Stimulated activated CD8-positive, alpha-beta memory T cell treated with anti-CD3 and anti-CD28 coated beads, Interleukin-4, amount 100 ng/mL, for 4 hours (primary cell): Measurements from ENCODE around the gene AOPEP.

Source experiments
- DNase-seq, 2 donors: peaks; one replicate each; pipeline ENCODE4 v3.0.0-alpha.2; 2020; ENCODE audit warnings: low read depth in 2 of 2, low spot score in 1 of 2

Gene AOPEP

DNA sequence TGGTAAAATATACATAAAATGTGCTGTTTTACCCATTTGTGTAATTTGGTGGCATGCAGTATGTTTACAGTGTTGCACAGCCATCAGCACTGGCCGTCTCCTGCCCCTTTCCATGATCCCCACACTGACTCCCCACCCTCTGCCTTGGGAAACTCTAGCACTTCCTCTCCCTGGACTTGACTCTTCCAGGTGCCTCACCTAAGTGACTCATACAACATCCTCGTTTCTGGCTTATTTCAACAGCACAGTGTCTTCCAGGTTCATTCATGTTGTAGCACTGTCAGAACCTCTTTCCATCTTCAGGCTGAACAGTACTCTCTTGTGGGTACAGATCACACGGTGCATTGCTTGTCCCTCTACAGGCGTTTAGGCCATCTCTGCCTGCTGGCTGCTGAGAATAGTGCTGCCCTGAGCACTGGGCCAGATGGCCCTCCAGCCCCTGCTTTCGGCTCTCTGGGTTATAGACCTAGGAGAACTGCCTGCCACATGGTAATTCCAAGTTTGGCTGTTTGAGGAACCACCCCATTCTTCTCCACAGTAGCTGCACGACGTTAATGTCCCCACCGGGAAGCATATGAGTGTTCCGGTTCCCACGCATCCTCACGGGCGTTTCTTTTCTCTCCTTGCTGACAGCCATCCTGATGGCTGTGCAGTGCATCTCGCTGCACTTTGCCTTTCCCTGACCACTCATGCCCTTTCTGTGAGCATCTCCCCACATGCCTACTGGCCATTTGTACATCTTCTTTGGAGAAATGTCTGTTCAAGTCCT is 379.2 kb downstream of the AOPEP start:
- no peak for DNase-seq

DNA sequence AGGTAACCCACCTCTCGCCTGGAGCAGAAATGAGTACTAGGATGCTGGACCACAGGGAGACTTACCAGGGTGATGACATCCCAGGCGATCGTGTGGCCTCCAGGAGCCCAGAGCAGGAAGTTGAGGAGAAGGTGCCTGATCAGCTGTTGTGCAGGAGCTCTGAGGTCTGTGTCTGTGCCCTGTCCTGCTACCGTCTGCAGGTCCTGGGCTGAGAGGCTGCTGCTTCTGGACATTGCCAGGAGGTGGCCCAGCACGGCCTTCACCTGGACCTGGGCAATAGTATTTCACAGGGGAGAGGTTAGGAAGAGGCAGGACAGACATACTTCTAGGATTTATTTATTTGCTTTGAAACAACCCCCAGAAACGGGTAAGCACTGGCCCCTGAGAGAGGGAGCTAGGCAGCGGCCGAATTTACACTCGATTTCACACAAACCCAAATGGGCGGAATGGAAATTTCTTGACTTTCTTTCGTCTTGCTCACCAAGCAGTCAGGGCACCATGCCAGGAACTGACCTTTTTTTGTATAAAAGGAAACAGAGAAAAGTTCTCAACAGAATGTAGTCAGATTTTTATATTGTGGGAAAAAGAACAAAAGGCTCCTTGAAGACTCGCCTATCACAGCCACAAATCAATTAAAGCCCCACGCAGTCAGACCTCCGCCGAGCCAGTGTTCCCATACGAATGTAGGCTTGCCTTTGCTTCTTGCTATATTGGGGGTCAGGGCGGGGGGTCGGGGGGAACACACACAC is 380.7 kb downstream of the AOPEP start:
- no peak for DNase-seq

DNA sequence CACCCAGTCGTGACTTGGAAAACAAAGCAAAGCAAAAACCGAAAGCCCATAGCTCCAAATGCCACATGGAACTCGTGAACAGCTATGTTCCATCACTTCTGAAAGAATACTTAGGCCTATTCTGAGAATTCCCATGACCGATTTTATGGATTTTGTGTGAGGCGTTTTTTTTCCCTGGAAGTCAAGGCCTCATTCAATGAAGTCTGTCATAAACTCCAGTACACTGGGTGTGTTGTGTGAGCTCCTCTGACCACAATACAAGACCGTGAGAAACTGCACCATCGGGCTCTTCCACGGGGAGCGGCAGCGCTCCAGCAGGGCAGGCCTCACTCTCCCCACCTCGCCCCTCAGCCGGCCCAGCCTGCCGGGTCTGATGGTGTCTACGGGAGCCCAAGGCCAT is 381.5 kb downstream of the AOPEP start:
- no peak for DNase-seq

DNA sequence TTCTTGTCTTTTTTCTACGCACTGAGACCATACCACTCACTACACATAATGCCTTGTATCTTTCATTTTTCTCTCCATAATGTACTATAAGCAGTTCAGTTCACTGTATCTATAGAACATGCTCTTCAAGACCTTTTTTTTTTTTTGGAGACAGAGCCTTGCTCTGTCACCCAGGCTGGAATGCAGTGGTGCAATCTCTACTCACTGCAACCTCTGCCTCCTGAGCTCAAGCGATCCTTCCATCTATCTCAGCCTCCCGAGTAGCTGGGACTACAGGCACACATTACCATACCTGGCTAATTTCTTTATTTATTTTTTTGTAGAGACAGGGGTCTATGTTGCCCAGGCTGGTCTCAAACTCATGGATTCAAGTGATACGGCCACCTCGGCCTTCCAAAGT is 382.3 kb downstream of the AOPEP start:
- DNase-seq: no peak

DNA sequence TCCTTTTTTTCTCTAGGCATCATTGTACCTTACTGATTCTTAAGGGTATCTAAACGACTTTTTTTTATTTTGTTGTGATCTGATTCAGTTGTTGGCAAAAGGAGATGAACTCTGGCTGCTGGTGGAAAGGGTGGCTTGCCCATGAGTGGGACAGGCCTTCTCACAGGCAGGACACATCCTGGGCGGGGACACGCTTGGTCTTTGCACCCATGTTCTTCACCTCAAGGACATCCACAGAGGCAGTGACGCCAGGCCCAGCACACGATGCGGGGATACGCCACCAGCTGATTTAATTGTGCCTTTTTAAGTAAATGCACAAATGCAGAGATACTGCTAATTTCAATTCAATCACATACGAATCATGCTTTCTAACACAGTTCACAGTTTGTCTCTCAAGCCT is 383.0 kb downstream of the AOPEP start:
- DNase-seq: no peak

DNA sequence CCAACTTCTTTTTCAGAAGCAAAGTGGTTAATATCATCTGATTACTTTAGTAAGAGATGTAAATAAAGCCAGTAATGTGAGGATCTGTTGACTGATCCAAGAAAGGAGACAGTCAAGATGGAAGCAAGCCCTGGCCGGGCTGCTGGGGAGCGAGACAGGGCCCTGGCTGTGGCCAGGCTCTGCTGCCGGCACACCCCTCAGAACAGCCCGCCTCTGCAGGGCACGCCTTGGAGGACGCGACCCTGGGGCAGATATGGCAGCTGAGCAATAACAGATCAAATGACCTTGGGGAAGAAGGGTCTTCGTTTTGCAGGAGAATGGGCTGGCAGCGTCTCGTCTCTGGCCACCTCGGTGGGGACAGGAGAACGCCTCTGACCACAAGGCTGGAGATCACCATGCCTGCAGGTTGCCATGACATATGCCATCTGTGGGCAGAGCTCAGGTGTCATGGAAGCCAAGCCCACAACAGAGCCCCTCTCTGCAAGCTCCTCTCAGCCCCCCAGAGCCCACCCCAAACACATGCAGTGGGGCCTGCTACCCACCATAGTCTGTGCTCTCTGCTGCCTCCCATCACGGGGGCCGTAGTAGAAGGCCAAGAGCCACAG is 384.5 kb downstream of the AOPEP start:
- no peak for DNase-seq

DNA sequence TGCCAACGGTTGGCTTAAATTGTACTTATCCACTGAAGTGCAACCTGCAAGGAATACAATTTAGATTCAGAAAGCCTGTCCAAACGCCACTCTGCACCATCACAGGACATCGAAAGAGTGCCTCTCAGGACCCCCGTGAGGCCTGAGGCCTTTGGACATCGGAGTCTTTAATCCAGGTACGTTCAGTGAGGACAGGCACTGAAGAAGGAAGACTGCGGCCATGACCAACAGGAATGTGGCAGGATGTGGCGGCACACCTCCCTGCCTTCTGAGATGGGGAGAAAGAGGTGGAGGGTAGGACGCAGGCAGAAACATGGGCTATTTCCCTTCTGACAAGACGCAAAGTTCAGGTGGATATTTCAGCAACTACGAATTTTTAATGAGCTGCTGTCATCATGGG is 385.2 kb downstream of the AOPEP start:
- DNase-seq: no peak

DNA sequence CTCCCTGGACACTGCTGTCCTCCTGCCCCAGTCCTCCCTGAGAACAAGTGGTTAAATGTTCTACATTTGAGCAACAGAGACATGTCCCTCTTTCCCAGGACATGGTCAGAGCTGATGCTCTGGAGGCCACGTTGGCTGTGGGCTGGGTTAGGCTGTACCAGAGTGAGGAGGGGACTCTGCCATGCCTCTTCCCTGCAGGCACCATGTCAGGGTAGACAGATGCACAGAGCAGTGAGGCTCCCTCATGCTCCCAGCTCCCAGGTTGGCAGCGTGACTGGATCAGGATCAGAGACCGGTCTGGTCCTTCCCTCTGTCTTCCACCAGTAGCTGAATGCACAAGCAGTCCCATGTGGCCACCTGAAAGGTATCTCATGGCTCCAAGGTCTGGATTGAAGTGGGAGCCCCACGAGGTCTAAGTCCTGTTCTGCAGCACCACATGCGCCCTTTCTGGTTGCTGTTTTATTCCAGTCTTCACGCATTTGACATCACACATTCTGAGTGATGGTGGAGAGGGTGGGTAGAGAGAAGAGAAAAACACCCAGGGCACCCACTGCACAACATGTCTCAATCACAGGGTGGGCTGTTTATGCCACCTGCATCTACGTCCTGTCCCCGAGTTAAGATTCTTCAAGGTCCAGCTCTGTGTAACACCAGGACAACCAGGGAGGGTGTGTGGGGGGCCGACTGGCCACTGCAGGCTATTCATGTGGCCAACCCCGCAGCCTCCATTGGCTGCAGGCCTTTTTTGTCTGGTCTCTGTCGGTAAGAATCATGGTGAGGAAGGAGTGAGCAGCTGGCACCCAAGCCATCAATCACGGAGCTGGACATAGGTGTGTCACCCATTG is 386.2 kb downstream of the AOPEP start:
- no peak for DNase-seq

DNA sequence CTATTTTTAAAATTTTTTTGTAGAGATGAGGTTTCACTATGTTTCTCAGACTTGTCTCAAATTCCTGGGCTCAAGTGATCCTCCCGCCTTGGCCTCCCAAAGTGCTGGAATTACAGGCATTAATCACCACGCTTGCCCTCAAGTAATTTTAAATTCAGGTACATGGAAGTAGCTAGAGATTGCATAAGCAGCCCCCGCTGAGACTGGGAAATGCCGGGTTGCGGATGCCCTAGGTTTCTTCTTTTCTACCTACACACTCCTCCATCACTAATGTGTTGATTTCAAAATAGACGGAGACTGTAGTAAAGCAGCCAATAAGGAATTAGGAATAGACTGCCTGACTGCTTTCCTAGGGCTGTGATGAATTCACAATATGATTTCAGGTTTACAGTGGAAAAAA is 388.6 kb downstream of the AOPEP start:
- no peak for DNase-seq

DNA sequence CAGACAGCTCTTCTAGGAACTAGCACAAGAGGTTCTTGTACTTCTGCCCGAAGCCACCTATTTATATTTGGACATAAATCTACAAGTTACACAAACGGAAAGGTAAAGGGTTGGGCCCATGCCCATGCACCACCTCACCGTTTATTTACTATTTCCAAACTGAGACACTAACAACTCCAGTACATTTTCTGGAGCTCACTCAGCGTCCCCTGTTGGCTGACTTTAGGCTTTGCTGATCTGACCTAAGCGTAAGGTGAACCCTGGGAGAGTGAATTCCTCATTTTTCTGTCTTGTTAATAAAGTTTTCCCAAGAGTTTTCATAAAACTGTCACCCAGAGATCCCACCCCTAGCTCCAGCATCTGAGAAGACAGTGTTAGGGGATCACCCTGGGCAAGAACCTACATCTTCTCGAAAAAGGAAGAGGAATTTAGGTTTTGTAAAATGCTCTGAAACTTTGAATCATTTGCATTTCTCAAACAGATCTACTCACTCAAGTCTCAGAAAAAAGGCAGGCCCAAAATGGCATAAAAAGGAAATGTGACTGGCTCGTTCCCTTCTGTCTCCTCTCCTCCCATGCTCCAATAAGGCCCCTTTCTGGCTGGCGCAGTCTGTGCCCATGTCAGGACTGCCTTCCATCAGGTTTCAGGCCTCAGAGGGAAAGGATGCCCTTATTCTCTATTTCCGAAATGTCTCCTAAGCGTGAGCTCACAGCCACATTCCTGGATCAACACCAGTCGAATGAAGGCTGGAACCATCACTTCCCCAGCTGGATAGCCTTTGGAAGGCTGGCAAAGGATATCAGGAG is 389.7 kb downstream of the AOPEP start:
- no peak for DNase-seq

DNA sequence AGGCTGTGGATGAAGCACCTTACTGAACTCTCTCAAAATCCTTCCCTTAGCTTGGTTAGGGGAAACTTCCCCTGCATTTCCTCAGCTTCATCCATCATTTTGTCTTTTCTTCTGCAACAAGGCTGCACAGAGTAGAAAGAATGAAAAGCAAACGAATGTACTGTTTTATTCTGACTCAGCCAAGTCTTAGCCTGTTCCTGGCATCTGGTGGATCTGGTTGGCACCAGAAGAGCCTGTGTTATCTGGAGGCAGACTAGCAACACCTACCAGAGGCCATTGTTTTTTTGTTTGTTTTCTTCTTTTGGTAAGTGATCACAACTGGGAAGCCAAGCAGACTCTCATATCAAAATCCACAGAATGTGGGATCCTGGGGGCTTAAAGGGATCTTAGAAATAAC is 390.3 kb downstream of the AOPEP start:
- no peak for DNase-seq

DNA sequence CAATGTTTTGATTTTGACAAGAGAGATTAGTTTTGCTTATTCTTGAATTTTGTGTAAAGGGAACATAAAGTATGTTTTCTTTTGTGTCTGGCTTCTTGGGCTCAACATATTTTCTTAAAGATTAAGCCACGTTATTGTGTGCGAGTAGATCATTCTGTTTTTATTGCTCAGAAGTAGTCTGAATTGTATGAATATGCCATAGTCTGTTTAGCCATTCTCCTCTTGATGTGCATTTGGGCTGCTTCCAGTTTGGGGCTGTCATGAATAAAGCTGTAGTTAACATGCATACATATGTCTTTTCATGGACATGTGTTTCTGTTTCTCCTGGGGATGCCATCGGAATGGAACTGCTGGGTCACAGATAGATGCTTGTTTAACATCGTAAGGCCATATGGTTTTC is 392.1 kb downstream of the AOPEP start:
- no peak for DNase-seq

DNA sequence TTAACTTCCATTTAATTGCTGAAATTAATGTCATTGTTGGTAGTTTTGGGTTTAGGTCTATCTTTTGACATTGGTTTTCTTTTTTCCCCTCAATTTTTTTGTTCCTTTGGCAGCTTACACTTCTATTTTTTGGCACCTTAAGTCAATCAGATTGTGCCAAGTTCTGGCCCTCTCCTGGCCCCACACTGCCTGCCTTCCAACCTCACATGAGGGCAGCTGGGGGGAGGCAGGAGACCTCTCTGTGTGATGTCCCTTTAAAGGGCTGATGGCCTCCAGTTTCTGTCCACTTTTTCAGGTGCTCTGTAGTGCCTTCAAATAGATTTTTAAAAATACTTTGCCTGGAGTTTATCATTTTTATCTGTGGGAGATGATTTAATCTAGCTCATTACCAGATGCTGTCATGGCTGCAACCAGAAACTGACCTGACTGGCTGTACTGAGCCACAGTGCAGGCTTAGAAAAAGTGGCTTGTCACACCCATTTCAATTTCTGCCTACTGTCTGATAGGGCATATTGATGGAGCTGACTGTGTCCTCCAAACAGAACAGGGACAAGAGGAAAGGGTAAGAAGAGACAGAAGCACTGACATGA is 394.4 kb downstream of the AOPEP start:
- DNase-seq: no peak

DNA sequence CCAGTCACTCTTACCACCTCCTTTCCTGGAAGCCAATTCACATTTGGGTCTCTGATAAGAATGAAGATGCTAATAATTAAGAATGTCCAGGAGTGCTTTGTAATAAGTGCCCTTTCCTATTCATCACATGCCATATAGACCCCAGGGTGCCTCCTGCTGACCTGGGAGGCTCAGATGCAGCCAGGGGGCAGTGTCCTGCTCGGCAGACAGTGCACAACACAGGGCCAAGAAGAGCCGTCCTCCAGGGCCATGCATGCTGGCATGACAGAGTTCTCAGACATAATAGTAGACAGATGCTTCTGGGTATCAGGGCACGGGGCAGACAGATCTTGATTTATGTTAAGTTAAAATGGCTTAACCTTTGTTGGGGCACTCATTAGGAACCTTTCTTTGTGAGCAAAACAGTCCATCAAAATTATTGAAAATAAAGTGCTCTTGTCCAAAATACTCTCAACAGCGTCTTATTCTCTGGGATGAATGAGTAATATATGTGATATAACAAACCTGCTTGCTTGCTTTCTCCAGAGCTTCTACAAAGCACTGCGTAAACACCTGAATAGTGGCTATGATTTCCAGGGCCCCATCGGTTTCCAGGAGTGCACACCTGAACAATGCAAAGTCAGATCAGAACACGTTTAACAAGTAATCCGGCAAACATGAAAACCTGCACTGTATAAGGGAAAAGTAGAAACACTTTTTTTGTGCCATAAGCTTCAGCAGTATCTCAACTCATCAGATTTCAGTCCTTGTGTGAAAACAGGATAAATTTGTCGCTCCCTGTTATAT is 398.3 kb downstream of the AOPEP start:
- no peak for DNase-seq

DNA sequence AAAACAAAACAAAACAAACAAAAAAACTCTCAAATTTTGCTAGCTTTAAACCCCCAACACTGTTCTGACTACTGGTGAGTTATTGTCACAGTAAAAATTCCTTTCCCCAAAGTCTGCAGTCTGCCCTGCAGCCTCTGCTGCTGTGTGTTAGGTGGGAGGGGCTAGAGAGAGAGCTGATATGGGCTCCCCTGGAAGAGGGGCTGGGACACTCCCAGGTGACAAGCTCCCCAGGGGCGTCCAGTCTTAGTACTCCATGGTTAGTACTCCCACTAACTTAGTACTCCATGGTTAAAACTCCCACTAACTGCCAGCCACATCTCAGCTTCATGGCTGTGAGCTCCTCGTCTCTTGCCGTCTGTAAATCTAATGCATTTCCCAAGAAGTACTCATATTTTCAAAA is 399.2 kb downstream of the AOPEP start:
- DNase-seq: no peak

DNA sequence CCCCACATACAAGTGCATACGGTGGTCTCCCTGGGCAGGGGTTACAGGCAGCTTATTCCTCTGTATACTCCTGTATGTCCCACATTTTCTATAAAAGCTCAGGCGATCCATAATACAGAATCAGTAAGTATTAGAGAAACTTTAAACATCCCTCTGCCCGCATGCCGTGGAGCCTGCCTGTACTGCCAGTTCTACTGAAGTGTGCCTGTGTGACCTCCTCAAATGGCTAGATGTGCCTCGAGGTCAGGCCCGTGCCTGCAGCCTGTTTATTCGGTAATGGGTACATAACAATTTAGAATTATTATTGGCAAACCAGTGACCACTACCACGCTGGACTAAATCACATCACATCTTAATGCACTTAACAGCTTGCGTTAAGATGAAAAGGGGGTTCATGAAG is 400.2 kb downstream of the AOPEP start:
- no peak for DNase-seq

DNA sequence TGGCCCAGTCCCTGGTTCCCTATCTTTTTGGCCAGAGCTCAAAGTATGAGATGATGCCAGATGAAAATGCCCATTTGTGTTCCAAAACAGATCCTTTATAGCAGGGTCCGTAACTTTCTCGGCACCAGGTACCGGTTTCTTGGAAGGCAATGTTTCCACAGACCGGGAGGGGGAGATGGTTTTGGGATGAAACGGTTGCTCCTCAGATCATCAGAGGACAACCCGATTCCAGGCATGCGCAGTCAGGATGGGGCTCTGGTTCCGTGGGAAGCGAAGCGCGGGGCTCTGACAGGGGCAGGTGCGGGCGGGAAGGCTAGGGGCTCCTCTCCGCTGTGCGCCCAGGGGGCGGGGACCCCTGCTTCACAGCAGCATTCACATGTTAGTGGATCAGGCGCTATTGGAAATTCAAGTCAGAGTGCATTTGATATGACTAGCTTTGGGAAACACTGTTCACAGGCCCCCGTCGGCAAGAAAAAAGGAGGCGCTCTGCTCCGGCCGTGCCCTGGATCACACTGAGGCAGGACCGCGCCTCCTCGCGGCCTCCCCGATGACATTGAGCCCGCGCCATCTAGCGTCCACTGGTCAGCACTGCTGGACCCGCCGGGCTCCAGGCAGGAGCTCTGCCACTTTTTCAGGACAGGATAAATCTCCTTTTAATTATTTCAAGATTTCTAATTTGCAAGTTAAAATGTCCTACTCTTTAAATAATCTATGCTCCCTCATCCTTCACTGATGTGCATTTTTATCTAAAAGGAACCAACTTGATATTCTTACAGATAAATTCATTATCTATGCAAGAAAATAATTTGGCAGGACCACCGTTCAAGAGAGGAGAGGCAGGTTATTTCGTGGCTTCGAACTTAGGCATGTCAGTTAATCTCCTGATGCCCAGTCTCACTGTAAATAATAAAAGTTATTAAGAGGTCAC is 401.0 kb downstream of the AOPEP start:
- peak; percentile 23 to 30 for DNase-seq

DNA sequence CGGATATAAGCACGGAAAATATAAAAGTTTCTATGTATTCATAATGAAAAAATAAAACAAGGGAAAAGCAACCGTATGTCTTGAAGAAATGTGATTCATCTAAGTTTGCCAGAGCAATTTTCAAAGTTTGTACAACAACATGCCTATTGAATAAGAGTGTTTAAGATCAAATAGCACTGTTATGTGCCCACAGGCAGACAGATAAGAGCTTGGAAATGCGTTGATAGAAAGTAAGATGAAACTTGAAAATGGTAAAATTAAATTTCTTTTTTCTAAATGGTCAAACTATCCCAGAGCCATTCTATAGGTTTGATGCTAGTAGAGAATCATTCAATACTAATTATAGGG is 401.7 kb downstream of the AOPEP start:
- DNase-seq: no peak
